Measurements from ENCODE around the gene BRCA2. TPM values are rescaled to one million over a fixed set of nuclear protein-coding genes. Genes with fewer than 3 reads are reported as not detected.

Gene BRCA2
- total RNA-seq, 1 experiment from 2014 or later = 21.6 TPM

DNA sequence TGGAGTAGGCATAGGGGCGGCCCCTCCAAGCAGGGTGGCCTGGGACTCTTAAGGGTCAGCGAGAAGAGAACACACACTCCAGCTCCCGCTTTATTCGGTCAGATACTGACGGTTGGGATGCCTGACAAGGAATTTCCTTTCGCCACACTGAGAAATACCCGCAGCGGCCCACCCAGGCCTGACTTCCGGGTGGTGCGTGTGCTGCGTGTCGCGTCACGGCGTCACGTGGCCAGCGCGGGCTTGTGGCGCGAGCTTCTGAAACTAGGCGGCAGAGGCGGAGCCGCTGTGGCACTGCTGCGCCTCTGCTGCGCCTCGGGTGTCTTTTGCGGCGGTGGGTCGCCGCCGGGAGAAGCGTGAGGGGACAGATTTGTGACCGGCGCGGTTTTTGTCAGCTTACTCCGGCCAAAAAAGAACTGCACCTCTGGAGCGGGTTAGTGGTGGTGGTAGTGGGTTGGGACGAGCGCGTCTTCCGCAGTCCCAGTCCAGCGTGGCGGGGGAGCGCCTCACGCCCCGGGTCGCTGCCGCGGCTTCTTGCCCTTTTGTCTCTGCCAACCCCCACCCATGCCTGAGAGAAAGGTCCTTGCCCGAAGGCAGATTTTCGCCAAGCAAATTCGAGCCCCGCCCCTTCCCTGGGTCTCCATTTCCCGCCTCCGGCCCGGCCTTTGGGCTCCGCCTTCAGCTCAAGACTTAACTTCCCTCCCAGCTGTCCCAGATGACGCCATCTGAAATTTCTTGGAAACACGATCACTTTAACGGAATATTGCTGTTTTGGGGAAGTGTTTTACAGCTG lies at the start of gene BRCA2, which contains the start of gene ZAR1L (continued):
- TF ChIP-seq, protein P1, sequence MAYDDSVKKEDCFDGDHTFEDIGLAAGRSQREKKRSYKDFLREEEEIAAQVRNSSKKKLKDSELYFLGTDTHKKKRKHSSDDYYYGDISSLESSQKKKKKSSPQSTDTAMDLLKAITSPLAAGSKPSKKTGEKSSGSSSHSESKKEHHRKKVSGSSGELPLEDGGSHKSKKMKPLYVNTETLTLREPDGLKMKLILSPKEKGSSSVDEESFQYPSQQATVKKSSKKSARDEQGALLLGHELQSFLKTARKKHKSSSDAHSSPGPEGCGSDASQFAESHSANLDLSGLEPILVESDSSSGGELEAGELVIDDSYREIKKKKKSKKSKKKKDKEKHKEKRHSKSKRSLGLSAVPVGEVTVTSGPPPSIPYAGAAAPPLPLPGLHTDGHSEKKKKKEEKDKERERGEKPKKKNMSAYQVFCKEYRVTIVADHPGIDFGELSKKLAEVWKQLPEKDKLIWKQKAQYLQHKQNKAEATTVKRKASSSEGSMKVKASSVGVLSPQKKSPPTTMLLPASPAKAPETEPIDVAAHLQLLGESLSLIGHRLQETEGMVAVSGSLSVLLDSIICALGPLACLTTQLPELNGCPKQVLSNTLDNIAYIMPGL (CRISPR knock-in tag; IDR thresholded peaks at IDR 0.05) = peak; percentile 52
- no peak for TF ChIP-seq MXD4 (CRISPR knock-in tag; IDR thresholded peaks at IDR 0.05; ENCODE audit: borderline replicate concordance)
- TF ChIP-seq, protein P2, sequence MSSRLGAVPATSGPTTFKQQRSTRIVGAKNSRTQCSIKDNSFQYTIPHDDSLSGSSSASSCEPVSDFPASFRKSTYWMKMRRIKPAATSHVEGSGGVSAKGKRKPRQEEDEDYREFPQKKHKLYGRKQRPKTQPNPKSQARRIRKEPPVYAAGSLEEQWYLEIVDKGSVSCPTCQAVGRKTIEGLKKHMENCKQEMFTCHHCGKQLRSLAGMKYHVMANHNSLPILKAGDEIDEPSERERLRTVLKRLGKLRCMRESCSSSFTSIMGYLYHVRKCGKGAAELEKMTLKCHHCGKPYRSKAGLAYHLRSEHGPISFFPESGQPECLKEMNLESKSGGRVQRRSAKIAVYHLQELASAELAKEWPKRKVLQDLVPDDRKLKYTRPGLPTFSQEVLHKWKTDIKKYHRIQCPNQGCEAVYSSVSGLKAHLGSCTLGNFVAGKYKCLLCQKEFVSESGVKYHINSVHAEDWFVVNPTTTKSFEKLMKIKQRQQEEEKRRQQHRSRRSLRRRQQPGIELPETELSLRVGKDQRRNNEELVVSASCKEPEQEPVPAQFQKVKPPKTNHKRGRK (CRISPR knock-in tag; IDR thresholded peaks at IDR 0.05; ENCODE audit: borderline replicate concordance) = no peak
- 0 out of 2 replicates have a peak, but pooled peaks have one; percentile 28 for TF ChIP-seq TEAD4 (CRISPR knock-in tag; IDR thresholded peaks at IDR 0.05)
- TF ChIP-seq, protein P3, sequence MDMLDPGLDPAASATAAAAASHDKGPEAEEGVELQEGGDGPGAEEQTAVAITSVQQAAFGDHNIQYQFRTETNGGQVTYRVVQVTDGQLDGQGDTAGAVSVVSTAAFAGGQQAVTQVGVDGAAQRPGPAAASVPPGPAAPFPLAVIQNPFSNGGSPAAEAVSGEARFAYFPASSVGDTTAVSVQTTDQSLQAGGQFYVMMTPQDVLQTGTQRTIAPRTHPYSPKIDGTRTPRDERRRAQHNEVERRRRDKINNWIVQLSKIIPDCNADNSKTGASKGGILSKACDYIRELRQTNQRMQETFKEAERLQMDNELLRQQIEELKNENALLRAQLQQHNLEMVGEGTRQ (CRISPR knock-in tag; IDR thresholded peaks at IDR 0.05) = peak; percentile 98
- peak; percentile 68; the same call in 1 of the 2 replicates for TF ChIP-seq GABPB1 (CRISPR knock-in tag; IDR thresholded peaks at IDR 0.05)
- TF ChIP-seq, protein P4, sequence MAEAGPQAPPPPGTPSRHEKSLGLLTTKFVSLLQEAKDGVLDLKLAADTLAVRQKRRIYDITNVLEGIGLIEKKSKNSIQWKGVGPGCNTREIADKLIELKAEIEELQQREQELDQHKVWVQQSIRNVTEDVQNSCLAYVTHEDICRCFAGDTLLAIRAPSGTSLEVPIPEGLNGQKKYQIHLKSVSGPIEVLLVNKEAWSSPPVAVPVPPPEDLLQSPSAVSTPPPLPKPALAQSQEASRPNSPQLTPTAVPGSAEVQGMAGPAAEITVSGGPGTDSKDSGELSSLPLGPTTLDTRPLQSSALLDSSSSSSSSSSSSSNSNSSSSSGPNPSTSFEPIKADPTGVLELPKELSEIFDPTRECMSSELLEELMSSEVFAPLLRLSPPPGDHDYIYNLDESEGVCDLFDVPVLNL (CRISPR knock-in tag; IDR thresholded peaks at IDR 0.05; ENCODE audit: borderline replicate concordance, low read depth) = peak; percentile 78; the same call in 1 of the 2 replicates
- TF ChIP-seq, protein P5, sequence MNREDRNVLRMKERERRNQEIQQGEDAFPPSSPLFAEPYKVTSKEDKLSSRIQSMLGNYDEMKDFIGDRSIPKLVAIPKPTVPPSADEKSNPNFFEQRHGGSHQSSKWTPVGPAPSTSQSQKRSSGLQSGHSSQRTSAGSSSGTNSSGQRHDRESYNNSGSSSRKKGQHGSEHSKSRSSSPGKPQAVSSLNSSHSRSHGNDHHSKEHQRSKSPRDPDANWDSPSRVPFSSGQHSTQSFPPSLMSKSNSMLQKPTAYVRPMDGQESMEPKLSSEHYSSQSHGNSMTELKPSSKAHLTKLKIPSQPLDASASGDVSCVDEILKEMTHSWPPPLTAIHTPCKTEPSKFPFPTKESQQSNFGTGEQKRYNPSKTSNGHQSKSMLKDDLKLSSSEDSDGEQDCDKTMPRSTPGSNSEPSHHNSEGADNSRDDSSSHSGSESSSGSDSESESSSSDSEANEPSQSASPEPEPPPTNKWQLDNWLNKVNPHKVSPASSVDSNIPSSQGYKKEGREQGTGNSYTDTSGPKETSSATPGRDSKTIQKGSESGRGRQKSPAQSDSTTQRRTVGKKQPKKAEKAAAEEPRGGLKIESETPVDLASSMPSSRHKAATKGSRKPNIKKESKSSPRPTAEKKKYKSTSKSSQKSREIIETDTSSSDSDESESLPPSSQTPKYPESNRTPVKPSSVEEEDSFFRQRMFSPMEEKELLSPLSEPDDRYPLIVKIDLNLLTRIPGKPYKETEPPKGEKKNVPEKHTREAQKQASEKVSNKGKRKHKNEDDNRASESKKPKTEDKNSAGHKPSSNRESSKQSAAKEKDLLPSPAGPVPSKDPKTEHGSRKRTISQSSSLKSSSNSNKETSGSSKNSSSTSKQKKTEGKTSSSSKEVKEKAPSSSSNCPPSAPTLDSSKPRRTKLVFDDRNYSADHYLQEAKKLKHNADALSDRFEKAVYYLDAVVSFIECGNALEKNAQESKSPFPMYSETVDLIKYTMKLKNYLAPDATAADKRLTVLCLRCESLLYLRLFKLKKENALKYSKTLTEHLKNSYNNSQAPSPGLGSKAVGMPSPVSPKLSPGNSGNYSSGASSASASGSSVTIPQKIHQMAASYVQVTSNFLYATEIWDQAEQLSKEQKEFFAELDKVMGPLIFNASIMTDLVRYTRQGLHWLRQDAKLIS (CRISPR knock-in tag; IDR thresholded peaks at IDR 0.05; ENCODE audit: borderline replicate concordance) = peak; percentile 81; the same call in 1 of the 2 replicates
- no peak for TF ChIP-seq ZNF219 (CRISPR knock-in tag; IDR thresholded peaks at IDR 0.05; ENCODE audit: borderline replicate concordance)
- TF ChIP-seq TEAD1 (CRISPR knock-in tag; IDR thresholded peaks at IDR 0.05) = peak; percentile 63; the same call in 1 of the 2 replicates
- TF ChIP-seq EMX1 (CRISPR knock-in tag; IDR thresholded peaks at IDR 0.05) = 0 out of 2 replicates have a peak, but pooled peaks have one; percentile 57
- no peak for TF ChIP-seq HMGA2 (CRISPR knock-in tag; IDR thresholded peaks at IDR 0.05)
- TF ChIP-seq NR1H2 (CRISPR knock-in tag; IDR thresholded peaks at IDR 0.05) = no peak
- no peak for TF ChIP-seq TCF7 (CRISPR knock-in tag; IDR thresholded peaks at IDR 0.05; ENCODE audit: low read depth)
- no peak; the same call in 1 of the 2 replicates for TF ChIP-seq MYBL2 (CRISPR knock-in tag; IDR thresholded peaks at IDR 0.05)
- no peak for TF ChIP-seq ETV6 (CRISPR knock-in tag; IDR thresholded peaks at IDR 0.05)
- TF ChIP-seq, protein P6, sequence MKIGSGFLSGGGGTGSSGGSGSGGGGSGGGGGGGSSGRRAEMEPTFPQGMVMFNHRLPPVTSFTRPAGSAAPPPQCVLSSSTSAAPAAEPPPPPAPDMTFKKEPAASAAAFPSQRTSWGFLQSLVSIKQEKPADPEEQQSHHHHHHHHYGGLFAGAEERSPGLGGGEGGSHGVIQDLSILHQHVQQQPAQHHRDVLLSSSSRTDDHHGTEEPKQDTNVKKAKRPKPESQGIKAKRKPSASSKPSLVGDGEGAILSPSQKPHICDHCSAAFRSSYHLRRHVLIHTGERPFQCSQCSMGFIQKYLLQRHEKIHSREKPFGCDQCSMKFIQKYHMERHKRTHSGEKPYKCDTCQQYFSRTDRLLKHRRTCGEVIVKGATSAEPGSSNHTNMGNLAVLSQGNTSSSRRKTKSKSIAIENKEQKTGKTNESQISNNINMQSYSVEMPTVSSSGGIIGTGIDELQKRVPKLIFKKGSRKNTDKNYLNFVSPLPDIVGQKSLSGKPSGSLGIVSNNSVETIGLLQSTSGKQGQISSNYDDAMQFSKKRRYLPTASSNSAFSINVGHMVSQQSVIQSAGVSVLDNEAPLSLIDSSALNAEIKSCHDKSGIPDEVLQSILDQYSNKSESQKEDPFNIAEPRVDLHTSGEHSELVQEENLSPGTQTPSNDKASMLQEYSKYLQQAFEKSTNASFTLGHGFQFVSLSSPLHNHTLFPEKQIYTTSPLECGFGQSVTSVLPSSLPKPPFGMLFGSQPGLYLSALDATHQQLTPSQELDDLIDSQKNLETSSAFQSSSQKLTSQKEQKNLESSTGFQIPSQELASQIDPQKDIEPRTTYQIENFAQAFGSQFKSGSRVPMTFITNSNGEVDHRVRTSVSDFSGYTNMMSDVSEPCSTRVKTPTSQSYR (CRISPR knock-in tag; IDR thresholded peaks at IDR 0.05) = no peak
- TF ChIP-seq, protein P7, sequence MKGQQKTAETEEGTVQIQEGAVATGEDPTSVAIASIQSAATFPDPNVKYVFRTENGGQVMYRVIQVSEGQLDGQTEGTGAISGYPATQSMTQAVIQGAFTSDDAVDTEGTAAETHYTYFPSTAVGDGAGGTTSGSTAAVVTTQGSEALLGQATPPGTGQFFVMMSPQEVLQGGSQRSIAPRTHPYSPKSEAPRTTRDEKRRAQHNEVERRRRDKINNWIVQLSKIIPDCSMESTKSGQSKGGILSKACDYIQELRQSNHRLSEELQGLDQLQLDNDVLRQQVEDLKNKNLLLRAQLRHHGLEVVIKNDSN (CRISPR knock-in tag; IDR thresholded peaks at IDR 0.05) = peak; percentile 98
- TF ChIP-seq, protein P8, sequence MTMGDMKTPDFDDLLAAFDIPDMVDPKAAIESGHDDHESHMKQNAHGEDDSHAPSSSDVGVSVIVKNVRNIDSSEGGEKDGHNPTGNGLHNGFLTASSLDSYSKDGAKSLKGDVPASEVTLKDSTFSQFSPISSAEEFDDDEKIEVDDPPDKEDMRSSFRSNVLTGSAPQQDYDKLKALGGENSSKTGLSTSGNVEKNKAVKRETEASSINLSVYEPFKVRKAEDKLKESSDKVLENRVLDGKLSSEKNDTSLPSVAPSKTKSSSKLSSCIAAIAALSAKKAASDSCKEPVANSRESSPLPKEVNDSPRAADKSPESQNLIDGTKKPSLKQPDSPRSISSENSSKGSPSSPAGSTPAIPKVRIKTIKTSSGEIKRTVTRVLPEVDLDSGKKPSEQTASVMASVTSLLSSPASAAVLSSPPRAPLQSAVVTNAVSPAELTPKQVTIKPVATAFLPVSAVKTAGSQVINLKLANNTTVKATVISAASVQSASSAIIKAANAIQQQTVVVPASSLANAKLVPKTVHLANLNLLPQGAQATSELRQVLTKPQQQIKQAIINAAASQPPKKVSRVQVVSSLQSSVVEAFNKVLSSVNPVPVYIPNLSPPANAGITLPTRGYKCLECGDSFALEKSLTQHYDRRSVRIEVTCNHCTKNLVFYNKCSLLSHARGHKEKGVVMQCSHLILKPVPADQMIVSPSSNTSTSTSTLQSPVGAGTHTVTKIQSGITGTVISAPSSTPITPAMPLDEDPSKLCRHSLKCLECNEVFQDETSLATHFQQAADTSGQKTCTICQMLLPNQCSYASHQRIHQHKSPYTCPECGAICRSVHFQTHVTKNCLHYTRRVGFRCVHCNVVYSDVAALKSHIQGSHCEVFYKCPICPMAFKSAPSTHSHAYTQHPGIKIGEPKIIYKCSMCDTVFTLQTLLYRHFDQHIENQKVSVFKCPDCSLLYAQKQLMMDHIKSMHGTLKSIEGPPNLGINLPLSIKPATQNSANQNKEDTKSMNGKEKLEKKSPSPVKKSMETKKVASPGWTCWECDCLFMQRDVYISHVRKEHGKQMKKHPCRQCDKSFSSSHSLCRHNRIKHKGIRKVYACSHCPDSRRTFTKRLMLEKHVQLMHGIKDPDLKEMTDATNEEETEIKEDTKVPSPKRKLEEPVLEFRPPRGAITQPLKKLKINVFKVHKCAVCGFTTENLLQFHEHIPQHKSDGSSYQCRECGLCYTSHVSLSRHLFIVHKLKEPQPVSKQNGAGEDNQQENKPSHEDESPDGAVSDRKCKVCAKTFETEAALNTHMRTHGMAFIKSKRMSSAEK (CRISPR knock-in tag; IDR thresholded peaks at IDR 0.05; ENCODE audit: borderline replicate concordance) = no peak
- TF ChIP-seq NR2C2 (CRISPR knock-in tag; IDR thresholded peaks at IDR 0.05) = no peak

Measured in WTC11 (cell line).